Left forelimb (tissue), 1 donor: ENCODE results near the gene GANC.
"Not testable (repeated sequence)": the region's sequence is repeated elsewhere in the genome, so short reads cannot be mapped to it uniquely, and the experiment has no call there.

ENCODE experiments used
- DNase-seq: peaks from one replicate; pipeline ENCODE4 v3.0.0-alpha.2; 2018; ENCODE audit warnings: low spot score

The GANC gene

DNA sequence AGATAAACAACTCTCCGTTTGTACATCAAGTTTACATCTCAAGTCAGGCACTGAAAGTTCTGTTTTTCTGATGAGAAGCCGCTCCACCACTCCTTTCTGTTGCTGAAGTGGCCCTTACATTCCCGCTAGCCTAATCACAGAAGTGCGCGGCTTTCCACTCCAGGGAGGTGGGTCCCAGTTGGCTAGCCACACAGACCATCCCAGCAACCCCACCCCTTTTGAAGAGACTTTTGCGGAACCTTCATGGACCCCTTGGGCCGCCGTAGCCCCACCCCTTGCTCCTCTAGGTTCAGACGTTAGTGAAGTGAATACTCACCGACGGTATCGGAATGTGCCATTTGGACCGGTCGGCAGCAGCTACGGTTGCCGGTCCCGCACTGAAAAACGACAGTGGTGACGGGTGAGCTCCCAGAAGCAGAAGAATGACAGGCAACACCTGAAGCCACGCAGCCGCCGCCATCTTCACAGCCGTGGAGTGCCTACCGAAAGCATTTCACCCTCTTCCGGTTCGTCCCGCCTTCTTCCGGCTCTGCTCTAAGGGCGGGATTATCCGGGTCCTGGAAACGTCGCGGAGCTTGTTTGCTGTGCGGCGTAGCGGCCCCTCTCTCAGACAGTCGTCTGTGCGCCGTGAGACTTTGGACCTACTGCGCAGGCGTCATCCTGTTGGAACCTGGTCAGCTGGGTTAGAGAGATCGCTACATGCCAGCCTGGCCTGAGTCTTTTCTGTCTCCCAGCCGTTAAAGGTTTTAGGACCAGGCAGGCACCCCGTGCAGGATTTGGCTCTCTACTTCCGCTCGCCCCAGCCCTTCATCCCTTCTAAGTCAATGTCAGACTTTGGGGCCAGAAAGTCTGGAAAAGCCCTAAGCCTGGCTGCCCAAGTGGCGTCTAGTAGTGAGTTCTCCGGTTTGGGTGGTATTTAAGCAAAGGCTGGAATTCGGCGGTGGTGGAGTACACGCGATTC lies at the start of gene GANC, which contains the start of gene TMEM87A:
GANC (plus strand) TSS at position 263 of the 961 bp plus-strand sequence. CDS start 1,281 bp downstream, outside the sequence.
TMEM87A (minus strand) TSS at position 495 of the 961 bp plus-strand sequence; CDS start at position 460, 35 bp downstream.
- DNase-seq = peak; percentile 98

- no peak for DNase-seq
These were observed 46.4 kb upstream of the GANC start for GRCh38 chr15:42226648-42227047.

GRCh38 chr15:42228036-42228435 lies 45.0 kb upstream of the GANC start:
- no peak for DNase-seq

- DNase-seq = not testable (repeated sequence)
These were observed 44.0 kb upstream of the GANC start for GRCh38 chr15:42228981-42229380.

DNA sequence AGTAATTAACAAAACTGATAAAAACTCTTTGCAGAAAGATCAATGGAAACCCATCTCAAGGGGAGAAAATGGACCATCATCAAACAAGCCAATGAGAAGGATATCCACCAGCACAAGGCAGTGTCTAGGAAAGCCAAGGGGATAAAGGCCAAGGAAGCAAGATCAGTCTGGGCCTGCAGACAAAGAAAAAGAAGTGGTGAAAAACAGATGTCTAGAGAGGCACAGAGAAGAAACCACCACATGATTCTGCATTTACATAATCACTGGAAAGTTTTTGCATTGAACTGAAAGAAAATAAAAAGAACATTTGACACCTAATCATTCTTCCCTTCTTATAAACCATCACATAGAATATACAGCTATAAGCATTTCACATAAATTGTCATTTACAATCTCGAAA lies 41.9 kb upstream of the GANC start:
- no peak for DNase-seq

GRCh38 chr15:42232606-42233005 lies 40.4 kb upstream of the GANC start:
- no peak for DNase-seq

- DNase-seq = no peak
These were observed 39.9 kb upstream of the GANC start for GRCh38 chr15:42233107-42233506.

DNA sequence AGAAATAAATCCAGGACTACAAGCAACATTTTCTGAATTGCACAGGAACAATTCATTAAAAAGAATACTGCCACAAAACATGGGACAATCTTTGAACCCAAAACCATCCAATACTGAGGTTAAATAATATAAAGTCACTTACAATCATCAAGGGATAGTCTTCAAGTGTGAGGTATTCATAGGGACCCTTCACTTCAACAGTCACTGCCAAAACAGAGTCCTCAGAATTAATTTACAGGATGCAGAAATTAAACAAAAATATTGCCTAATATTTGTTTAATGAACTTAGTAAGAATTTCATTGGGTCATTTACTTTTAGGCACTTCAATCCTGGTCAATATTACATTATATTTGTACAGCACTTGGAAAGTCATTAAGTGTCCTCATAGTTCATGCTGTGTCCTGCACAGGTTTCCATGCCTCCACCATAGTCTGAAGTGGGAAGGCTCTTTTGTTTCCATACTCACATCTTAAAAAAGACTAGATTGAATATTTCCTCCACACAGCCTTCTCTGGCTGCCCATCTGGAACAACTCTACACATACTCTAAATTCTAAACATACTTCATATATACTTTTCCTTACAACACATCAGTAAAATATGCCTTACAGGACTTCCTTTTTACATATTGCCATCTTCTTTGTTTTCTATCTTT lies 33.3 kb upstream of the GANC start:
- no peak for DNase-seq

- DNase-seq = no peak
These were observed 32.2 kb upstream of the GANC start for GRCh38 chr15:42240823-42241222.

DNA sequence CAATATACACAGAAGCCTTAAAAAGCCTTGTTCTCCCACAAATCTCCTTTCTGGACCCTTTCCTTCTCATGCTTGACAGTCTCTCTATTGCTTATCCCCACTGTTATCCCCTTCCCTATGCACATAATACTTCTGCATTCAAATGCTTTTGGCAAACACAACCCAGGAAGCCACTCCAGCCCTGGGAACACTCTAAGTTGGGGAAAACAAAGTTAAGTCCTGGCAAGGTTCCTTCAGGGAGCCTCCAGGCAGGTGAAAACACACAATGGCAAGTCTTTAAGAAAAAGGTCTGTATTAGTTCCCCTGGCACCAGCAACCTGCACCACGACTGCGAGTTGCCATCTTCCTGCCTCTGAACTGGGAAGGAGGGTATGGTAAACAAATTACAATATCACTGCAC lies 19.7 kb upstream of the GANC start:
- DNase-seq = no peak

DNA sequence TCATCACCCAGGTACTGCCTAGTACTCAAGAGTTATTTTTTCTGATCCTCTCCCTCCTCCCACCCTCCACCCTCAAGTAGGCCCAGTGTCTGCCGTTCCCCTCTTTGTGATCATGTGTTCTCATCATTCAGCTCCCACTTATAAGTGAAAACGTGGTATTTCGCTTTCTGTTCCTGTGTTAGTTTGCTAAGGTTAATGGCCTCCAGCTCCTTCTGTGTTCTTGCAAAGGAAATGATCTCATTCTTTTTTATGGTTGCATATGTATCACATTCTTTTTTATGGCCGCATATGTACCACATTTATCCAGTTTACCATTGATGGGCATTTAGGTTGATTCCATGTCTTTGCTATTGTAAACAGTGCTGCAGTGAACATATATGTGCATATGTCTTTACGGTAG lies 8.2 kb upstream of the GANC start:
- no peak for DNase-seq

DNA sequence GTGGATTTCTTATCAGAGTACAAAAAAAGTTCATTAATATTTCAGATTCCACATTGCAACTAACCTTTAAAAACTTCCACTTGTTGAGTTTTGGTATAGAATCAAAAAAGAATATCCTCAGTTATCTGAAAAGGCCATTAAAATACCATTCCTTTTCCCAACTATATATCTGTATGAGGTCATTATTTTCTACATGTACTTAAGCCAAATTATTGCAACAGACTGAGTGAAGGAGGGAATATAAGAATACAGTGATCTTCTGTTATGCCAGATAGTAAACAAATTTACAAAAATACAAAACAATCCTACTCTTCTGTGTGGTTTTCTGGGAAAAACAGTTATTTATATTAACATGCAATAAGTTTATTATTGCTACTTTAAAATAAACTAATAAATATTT lies 5.7 kb upstream of the GANC start:
- DNase-seq = no peak

DNA sequence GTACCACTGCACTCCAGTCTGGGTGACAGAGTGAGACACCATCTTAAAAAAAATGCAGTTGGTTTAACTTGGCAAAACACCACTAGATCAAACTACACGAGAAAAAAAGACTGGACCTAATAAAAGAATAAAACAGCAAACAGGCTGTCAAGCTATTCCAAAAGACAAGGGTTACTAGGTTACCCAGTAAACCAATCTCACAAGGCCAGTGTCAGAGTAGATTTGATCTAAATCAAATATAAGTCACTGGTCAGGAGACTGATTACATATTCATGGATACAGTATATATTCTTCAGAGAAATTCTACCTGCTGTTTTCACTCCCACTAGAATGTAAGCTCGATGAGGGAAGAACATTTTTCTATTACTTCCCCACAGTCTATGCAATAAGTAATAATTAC lies 2.5 kb upstream of the GANC start:
- no peak for DNase-seq

DNA sequence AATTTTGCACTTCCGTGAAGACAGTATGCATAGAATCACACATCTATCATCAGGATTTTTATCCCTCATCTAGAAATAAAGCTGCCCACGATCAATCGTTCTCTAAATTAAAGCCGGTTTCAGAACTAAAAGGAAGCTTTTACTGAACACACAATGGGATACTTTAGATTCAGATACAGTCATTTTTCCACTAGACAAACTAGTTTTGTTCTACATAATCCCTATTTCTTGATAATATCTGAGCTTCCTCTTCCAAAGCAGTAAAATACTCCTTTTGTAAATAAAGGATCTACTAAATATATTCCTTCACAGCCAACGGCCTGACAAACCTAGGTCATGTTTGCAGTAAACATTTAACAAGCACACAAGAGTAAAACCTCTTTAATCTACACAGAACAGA lies 2.0 kb upstream of the GANC start:
- no peak for DNase-seq

DNA sequence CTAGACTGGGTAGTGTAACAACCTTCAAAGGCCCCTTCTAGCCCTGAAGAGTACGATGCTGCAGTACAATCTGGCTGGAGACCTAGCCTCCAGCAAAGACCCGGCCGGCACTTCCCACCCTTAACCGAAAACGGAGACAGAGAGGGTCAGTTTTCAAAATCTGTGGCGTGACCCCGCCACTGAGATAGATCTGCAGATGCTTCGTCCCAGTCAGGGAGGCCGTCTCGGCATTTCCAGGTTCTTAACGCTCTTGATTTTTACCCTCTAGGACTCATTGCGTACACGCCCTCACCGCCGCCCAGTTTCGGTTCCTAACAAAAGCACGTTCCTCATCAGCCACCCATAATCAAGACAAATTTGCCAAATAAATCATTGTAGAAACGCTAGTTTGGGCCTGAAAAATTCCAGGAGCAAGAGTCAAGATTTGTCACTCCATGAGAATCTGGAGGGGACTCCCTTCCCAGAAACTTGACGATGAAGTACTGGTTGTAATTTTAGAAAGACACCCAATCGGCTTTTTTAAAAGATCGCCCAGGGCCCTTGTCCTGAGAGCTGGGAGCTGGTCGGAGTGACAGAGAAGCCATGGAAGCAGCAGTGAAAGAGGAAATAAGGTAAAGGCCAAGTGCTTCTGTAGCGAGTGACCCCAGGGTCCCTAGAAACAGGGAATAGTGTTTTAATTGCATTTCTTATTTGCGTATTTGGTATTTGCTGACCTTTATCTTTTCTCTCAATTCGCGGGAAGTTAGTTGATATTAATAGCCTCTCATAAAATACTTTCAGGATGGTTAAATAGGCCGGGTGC lies 1.1 kb downstream of the GANC start:
- peak; percentile 74 for DNase-seq

DNA sequence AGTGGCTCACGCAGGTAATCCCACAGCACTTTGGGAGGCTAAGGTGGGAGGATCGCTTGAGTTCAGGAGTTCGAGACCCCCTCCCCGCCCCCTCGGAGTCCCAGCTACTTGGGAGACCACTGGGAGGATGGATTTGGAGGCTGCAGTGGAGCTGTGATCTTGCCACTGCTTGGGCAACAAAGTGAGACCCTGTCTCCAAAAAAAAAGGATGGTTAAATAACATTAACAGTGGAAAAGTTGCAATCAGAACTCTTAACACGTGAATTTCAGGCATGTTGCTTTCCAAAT lies 1.6 kb downstream of the GANC start:
- DNase-seq = no peak

GRCh38 chr15:42275780-42276391 lies 2.9 kb downstream of the GANC start:
- DNase-seq = no peak

GRCh38 chr15:42276762-42277161 lies 3.8 kb downstream of the GANC start:
- DNase-seq = no peak

DNA sequence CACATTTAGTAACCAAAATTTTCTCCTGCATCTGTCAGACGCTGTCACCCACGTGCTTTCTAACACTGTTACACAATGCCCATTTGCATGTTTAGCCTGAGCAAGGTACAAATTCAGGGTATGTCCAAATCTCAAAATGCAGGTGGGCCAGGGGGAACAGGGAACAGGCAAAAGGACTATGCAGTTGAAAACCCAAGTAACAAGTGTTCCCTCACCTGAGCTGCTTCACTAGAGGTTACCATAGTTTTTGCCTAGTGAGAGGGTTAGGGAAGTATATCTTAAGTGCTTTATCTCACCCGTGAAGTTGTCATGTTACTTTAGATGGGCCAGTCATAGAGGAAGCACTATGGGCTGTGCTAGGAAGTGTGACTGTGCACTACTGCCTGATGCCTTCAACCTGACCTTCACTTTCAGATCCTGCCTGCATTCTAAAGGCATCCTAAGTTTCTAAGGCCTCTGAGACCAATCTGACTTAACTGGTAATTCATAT lies 6.3 kb downstream of the GANC start:
- DNase-seq = no peak

DNA sequence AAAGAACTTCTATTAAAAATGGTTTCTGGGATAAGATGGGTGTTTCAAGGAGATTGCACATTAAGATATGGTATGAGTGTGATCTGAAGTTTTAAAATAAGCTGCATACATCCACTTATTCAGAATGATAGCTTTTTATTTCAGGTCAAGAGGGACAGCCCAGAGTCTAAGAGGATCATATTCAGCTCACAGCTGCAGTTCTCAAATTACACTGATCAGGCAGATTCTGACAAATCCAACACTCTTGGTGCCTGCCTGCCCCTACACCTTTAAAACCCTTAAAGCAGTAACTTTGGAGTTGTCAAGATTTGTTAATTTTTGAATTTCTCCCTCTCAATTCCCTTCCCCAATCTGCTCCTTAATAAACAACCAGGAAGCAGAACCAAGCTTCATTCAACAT lies 9.3 kb downstream of the GANC start:
- no peak for DNase-seq

DNA sequence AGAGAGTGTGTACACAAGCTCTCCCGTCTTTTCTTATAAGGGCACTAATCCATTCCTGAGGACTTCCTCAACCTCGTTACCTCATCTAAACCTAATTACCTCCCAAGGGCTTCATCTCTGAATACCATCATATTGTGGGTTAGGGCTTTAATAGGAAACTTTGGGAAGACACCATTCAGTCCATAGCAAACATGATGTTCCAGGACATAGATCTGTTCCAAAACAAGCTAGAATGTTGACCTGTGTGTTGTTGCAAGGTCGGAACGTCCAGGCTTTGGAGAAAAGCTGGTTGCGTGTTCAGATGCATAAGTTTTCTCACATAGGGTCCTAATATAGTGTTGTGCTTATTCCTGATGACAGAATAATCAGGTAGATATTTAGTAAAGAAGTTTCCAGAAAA lies 9.9 kb downstream of the GANC start:
- no peak for DNase-seq

- DNase-seq = no peak
These were observed 10.7 kb downstream of the GANC start for GRCh38 chr15:42283671-42284070.
